ENCODE results near the gene ZNF516. TPM values are rescaled to one million over a fixed set of nuclear protein-coding genes. Genes with fewer than 3 reads are reported as not detected.

ZNF516 gene
- total RNA-seq, 1 donor from 2014 or later, result 19.4 TPM

- POLR2A ChIA-PET, result no interaction called here
- no peak overlapping the region for H3K4me3 Mint-ChIP-seq
- no peak overlapping the region for H3K27ac Mint-ChIP-seq
- peaks cover 3% of the 10 kb centered on the region for H3K27me3 Mint-ChIP-seq
- no peak for DNase-seq
- no peak for ATAC-seq (ENCODE audit: low read depth)
- CTCF ChIA-PET, result no interaction called here
- H3K36me3 Mint-ChIP-seq (ENCODE audit: low read depth), result peaks cover 18% of the 10 kb centered on the region
- intact Hi-C loops (cut with micrococcal nuclease), result no loop called here
- peaks cover 7% of the 10 kb centered on the region for H3K4me1 Mint-ChIP-seq
- TF ChIP-seq CTCF (IDR thresholded peaks at IDR 0.05), result no peak
- H3K9me3 Mint-ChIP-seq, result no peaks in the 10 kb centered on the region
Observed at GRCh38 chr18:76353500-76353899, 141.5 kb downstream of the ZNF516 start.

GRCh38 chr18:76353046-76353445, 142.0 kb downstream of the ZNF516 start:
- DNase-seq, result no peak

GRCh38 chr18:76351961-76352581, 143.0 kb downstream of the ZNF516 start:
- Mint-ChIP-seq H3K27me3 (peaks cover 3% of the 10 kb centered on the region), H3K27ac (no peak overlapping the region), H3K4me1 (peaks cover 7% of the 10 kb centered on the region), H3K36me3 (ENCODE audit: low read depth) (peaks cover 10% of the 10 kb centered on the region), H3K9me3 (no peaks in the 10 kb centered on the region), H3K4me3 (no peak overlapping the region)
- POLR2A ChIA-PET, result no interaction called here
- ATAC-seq (ENCODE audit: low read depth) (no peak), DNase-seq (no peak)
- intact Hi-C loops (cut with micrococcal nuclease), result no loop called here
- CTCF ChIA-PET, result no interaction called here
- no peak for TF ChIP-seq CTCF (IDR thresholded peaks at IDR 0.05)

More at GRCh38 chr18:76353046-76353445, 142.0 kb downstream of the ZNF516 start:
- peaks cover 3% of the 10 kb centered on the region for H3K27me3 Mint-ChIP-seq
- no peak for TF ChIP-seq CTCF (IDR thresholded peaks at IDR 0.05)
- ChIA-PET CTCF (no interaction called here), POLR2A (no interaction called here)
- no peaks in the 10 kb centered on the region for H3K9me3 Mint-ChIP-seq
- peaks cover 7% of the 10 kb centered on the region for H3K4me1 Mint-ChIP-seq
- no peak overlapping the region for H3K4me3 Mint-ChIP-seq
- no peak overlapping the region for H3K27ac Mint-ChIP-seq
- ATAC-seq (ENCODE audit: low read depth), result no peak
- intact Hi-C loops (cut with micrococcal nuclease), result no loop called here
- peaks cover 16% of the 10 kb centered on the region for H3K36me3 Mint-ChIP-seq (ENCODE audit: low read depth)

GRCh38 chr18:76350134-76351025, 144.7 kb downstream of the ZNF516 start:
- TF ChIP-seq CTCF (IDR thresholded peaks at IDR 0.05), result no peak
- no peak for ATAC-seq (ENCODE audit: low read depth)
- H3K27me3 Mint-ChIP-seq, result peaks cover 3% of the 10 kb centered on the region
- intact Hi-C loops (cut with micrococcal nuclease), result no loop called here
- no peak overlapping the region for H3K4me3 Mint-ChIP-seq
- H3K27ac Mint-ChIP-seq, result no peak overlapping the region
- H3K4me1 Mint-ChIP-seq, result peaks cover 7% of the 10 kb centered on the region
- DNase-seq, result no peak
- no peaks in the 10 kb centered on the region for H3K36me3 Mint-ChIP-seq (ENCODE audit: low read depth)
- ChIA-PET POLR2A (no interaction called here), CTCF (interaction anchor here (0.9 kb wide), 1 partner anchor 312 kb away, joined by 3 read pairs; no protein-coding TSS in a partner anchor)
- H3K9me3 Mint-ChIP-seq, result no peaks in the 10 kb centered on the region

GRCh38 chr18:76349067-76349715, 145.9 kb downstream of the ZNF516 start:
- Mint-ChIP-seq H3K27me3 (peaks cover 3% of the 10 kb centered on the region), H3K27ac (no peak overlapping the region), H3K9me3 (no peaks in the 10 kb centered on the region), H3K4me1 (peaks cover 7% of the 10 kb centered on the region), H3K4me3 (peak overlapping the region; percentile 36), H3K36me3 (ENCODE audit: low read depth) (no peaks in the 10 kb centered on the region)
- no peak for TF ChIP-seq CTCF (IDR thresholded peaks at IDR 0.05)
- ChIA-PET CTCF (interaction anchor here (0.9 to 1.0 kb wide), 2 partner anchors 9 to 14 kb away, joined by 3 read pairs; no protein-coding TSS in a partner anchor), POLR2A (no interaction called here)
- DNase-seq, result peak; percentile 38
- intact Hi-C loops (cut with micrococcal nuclease), result loop anchor here (1.0 to 2.0 kb wide), 3 partner anchors 1697 to 1996 kb away; no protein-coding TSS in a partner anchor
- ATAC-seq (ENCODE audit: low read depth), result peak; percentile 28

All from activated B cell treated with CpG ODN at 0.5 μM for 24 hours (primary cell).